ENCODE data around the gene APOBEC3F.

DNA sequence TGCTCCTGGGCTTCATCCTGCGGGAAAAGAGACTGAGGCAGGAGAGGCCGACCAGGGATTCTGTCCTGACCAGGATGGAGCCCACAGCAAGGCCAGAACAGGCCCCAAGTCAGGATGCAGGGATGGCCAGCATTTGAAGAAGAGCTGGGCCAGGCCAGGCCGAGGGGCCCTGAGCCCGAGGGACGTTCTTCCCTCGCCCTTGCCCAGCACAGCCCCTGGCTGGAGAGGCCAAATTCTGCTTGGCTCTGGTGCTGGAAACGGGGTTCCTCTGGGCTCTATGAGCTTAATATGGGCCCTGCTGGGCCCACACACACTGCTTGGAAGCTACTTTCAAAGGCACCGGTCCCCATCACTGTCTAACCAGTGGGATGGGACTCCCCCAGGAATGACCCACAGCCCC lies 44.0 kb downstream of the APOBEC3F start:
- TF ChIP-seq CTCF (IDR thresholded peaks at IDR 0.05) (no peak), POLR2A (IDR thresholded peaks at IDR 0.05; ENCODE audit: low read length) (no peak), POLR2AphosphoS2 (conservative IDR thresholded peaks at IDR 0.05; ENCODE audit: low read length) (no peak), PHF8 (IDR thresholded peaks at IDR 0.05; ENCODE audit: borderline replicate concordance, low read depth) (no peak), JUNB (IDR thresholded peaks at IDR 0.05) (no peak), E2F6 (IDR thresholded peaks at IDR 0.05; ENCODE audit: borderline replicate concordance, low read depth) (no peak), MAFK (IDR thresholded peaks at IDR 0.05; ENCODE audit: partially characterized antibody) (no peak), HOXA7 (CRISPR knock-in tag; IDR thresholded peaks at IDR 0.05) (no peak)
- TF ChIP-seq, protein P1, sequence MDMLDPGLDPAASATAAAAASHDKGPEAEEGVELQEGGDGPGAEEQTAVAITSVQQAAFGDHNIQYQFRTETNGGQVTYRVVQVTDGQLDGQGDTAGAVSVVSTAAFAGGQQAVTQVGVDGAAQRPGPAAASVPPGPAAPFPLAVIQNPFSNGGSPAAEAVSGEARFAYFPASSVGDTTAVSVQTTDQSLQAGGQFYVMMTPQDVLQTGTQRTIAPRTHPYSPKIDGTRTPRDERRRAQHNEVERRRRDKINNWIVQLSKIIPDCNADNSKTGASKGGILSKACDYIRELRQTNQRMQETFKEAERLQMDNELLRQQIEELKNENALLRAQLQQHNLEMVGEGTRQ (IDR thresholded peaks at IDR 0.05): no peak
